ENCODE data around the gene PBX1.
"Not testable (repeated sequence)": the region's sequence is repeated elsewhere in the genome, so short reads cannot be mapped to it uniquely, and the experiment has no call there.

The PBX1 gene

DNA sequence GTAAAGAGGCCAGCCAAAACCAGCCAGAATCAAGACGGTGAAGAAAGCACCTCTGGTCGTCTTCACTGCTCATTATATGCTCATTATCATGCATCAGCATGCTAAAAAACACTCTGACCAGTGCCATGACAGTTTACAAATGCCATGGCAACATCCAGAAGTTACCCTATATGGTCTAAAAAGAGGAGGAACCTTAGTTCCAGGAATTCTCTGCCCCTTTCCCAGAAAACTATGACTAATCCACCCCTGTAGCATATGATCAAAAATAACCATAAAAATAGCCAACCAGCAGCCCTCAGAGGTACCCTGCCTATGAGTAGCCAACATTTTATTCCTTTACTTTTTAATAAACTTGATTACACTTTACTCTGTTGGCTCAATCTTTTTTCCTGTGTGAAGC is 34.2 kb upstream of the PBX1 start:
- Histone ChIP-seq H3K9ac (no peak overlapping the region), H3K27ac (no peak overlapping the region), H3K4me3 (IDR thresholded peaks at IDR 0.05; ENCODE audit: insufficient read depth, low read depth, low read length) (no peak overlapping the region), H3K27me3 (ENCODE audit: insufficient read depth, low read depth) (no peaks in the 10 kb centered on the region), H2AFZ (ENCODE audit: low read depth) (no peak overlapping the region), H3K79me2 (ENCODE audit: insufficient read depth, low read depth) (no peaks in the 10 kb centered on the region), H3K4me2 (no peak overlapping the region), H4K20me1 (ENCODE audit: insufficient read depth) (no peaks in the 10 kb centered on the region), H3K36me3 (ENCODE audit: insufficient read depth) (no peaks in the 10 kb centered on the region), H3K4me1 (ENCODE audit: low read depth, poor library complexity, severe bottlenecking) (peaks cover 2% of the 10 kb centered on the region)
- TF ChIP-seq, protein P1, sequence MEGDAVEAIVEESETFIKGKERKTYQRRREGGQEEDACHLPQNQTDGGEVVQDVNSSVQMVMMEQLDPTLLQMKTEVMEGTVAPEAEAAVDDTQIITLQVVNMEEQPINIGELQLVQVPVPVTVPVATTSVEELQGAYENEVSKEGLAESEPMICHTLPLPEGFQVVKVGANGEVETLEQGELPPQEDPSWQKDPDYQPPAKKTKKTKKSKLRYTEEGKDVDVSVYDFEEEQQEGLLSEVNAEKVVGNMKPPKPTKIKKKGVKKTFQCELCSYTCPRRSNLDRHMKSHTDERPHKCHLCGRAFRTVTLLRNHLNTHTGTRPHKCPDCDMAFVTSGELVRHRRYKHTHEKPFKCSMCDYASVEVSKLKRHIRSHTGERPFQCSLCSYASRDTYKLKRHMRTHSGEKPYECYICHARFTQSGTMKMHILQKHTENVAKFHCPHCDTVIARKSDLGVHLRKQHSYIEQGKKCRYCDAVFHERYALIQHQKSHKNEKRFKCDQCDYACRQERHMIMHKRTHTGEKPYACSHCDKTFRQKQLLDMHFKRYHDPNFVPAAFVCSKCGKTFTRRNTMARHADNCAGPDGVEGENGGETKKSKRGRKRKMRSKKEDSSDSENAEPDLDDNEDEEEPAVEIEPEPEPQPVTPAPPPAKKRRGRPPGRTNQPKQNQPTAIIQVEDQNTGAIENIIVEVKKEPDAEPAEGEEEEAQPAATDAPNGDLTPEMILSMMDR (conservative IDR thresholded peaks at IDR 0.05; ENCODE audit: low read depth, low read length), result no peak

DNA sequence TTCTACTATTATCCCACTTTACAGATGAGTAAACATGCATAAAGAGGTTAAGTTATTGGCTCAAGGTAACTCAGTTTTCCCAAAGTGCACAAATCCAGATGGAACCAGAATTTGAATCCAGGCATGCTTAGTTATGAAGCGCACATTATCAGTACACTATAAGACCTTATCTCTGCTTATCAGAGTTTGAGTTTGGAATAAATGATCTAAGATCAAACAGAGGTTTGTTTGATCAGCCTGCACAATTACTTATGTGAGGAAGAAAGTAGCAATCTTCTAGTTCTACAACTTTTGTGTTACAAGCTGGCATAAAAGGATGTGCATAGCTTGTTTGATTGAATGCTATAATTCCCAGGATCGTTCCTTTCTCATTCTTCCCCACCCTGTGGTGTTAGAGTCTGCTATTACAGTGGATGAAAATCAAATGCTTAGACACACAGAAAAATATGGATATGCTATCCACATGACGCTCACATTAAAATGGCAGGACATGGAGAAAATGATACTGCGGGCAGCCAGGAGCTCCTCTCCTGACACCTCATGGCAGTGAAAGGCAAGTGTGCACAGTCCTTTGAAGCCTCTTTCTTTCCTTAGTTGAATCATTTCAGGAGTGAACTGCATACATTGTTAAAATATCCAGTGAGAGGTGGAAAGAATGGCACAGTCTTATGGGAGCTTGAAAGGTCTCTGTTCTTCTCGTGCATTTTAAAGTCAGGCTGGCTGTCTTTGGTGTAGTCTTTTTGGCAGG is 23.9 kb upstream of the PBX1 start:
- Histone ChIP-seq H2AFZ (ENCODE audit: low read depth) (no peak overlapping the region), H3K36me3 (ENCODE audit: insufficient read depth) (no peaks in the 10 kb centered on the region), H3K4me1 (ENCODE audit: low read depth, poor library complexity, severe bottlenecking) (no peaks in the 10 kb centered on the region), H3K4me2 (no peak overlapping the region), H3K9ac (no peak overlapping the region), H3K27me3 (ENCODE audit: insufficient read depth, low read depth) (no peaks in the 10 kb centered on the region), H3K27ac (no peak overlapping the region), H3K79me2 (ENCODE audit: insufficient read depth, low read depth) (no peaks in the 10 kb centered on the region), H3K4me3 (IDR thresholded peaks at IDR 0.05; ENCODE audit: insufficient read depth, low read depth, low read length) (no peak overlapping the region), H4K20me1 (ENCODE audit: insufficient read depth) (no peaks in the 10 kb centered on the region)
- TF ChIP-seq, protein P1 (conservative IDR thresholded peaks at IDR 0.05; ENCODE audit: low read depth, low read length), result no peak

DNA sequence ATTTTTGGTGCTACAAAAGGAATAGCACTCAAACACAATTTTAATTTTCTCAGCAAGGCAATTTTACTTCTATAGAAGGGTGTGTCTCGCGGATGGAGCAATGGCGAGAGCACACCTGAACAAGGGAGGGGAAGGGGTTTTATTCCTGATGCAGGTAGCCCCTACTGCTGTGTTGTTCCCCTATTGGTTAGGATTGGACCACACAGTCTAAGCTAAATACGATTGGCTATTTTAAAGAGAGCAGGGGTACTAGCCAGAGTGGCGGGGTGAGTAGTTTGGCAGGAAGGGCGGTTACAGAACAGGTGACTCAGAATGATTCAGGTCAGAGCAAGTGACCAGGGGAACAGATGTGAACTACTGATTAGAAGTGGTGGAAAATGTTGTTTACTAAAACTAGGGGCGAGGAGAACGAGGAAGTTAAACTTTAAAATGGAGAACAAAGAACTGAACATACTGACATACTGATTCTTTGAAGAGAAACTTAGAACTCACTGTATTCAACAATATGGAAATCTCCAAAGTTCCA is 6.5 kb upstream of the PBX1 start:
- H3K79me2 ChIP-seq (ENCODE audit: insufficient read depth, low read depth); H3K27ac ChIP-seq; H3K4me3 ChIP-seq (IDR thresholded peaks at IDR 0.05; ENCODE audit: insufficient read depth, low read depth, low read length): not testable (repeated sequence)

DNA sequence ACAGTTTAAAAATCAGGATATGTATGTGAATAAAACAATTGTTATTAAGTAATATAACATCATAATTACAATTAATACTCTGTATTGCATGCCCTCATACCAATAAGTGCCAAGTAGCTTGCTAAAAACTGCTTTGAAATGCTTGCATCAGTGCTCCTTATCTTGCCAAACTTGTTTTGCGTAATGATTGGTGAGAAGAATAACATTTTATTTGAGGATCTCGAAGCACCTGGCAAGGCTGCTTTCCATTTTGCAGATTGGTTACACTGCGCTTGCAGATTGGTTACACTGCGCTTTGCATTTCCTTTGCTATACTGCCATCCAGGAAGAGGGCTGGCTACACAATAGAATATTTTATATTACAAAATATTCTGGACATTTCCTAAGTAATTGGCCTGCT is 1.7 kb upstream of the PBX1 start:
- Histone ChIP-seq H3K27ac (no peak overlapping the region), H3K4me3 (IDR thresholded peaks at IDR 0.05; ENCODE audit: insufficient read depth, low read depth, low read length) (no peak overlapping the region), H2AFZ (ENCODE audit: low read depth) (no peak overlapping the region), H3K27me3 (ENCODE audit: insufficient read depth, low read depth) (no peaks in the 10 kb centered on the region), H3K4me2 (no peak overlapping the region), H3K4me1 (ENCODE audit: low read depth, poor library complexity, severe bottlenecking) (peaks cover 14% of the 10 kb centered on the region), H3K79me2 (ENCODE audit: insufficient read depth, low read depth) (no peaks in the 10 kb centered on the region), H3K9ac (no peak overlapping the region), H4K20me1 (ENCODE audit: insufficient read depth) (no peaks in the 10 kb centered on the region), H3K36me3 (ENCODE audit: insufficient read depth) (no peaks in the 10 kb centered on the region)
- TF ChIP-seq, protein P1 (conservative IDR thresholded peaks at IDR 0.05; ENCODE audit: low read depth, low read length), result no peak

More for the DNA sequence above, 6.5 kb upstream of the PBX1 start:
- H3K9ac ChIP-seq; H3K27me3 ChIP-seq (ENCODE audit: insufficient read depth, low read depth); H3K4me1 ChIP-seq (ENCODE audit: low read depth, poor library complexity, severe bottlenecking); H3K4me2 ChIP-seq; H2AFZ ChIP-seq (ENCODE audit: low read depth); H4K20me1 ChIP-seq (ENCODE audit: insufficient read depth); H3K36me3 ChIP-seq (ENCODE audit: insufficient read depth): not testable (repeated sequence)
